MV-4-11 (cell line): ENCODE data around the gene TMTC1.
"Not testable (repeated sequence)": the region's sequence is repeated elsewhere in the genome, so short reads cannot be mapped to it uniquely, and the experiment has no call there.

Experiments
- DNase-seq: peaks from one replicate; lab custom pipeline; 2025; lab: John Stamatoyannopoulos, UW

TMTC1 gene

DNA sequence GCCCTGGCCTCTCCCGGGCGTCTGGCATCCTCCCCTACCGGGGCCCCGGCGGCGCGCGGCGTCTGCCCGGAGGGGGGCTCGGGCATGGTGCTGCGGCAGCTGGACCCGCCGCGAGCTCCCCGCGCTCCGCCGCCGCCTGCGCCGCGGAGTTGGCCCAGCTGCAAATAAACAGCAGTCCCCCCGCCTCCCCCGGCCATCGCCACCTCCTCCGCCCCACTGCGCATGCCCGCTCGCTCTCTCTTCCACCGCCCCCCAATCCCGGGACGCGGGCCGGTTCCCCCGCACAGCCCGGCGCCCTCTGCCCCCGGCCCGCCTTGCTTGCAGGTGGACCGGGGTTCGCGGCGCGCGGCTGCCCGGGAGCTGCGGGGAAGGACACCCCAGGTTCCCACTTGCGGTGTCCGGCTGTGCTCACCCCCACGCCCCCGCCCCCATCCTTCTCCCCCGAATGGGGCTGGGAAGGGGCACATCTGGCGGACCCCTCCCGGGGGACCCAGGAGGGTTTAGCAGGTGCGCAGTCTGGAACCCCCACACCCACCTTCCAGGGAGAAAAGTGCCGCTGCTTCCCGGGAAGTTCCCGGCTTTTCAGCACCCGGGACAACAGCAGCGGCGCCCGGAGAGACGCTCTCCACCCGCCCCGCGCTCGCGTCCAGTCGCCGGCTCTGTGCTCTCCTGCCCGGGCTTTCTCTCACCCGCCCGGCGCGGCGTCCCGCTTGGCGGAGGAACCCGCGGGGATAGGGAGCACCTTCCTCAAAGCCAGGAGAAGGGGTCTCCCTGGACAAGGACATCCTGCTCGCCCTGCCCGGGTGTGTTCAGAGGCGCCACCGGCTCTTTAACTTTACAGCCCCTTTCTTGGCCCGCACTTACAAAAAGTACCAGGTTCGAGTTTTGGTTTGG, at the start of gene TMTC1:
Gene TMTC1 (minus strand): TSS at position 170 of the 894 bp plus-strand sequence. CDS start 191 bp downstream, outside the sequence.
- DNase-seq, result no peak

GRCh38 chr12:29831173-29831572, 47.4 kb upstream of the TMTC1 start:
- no peak for DNase-seq

GRCh38 chr12:29830391-29830790, 46.6 kb upstream of the TMTC1 start:
- DNase-seq, result no peak

DNA sequence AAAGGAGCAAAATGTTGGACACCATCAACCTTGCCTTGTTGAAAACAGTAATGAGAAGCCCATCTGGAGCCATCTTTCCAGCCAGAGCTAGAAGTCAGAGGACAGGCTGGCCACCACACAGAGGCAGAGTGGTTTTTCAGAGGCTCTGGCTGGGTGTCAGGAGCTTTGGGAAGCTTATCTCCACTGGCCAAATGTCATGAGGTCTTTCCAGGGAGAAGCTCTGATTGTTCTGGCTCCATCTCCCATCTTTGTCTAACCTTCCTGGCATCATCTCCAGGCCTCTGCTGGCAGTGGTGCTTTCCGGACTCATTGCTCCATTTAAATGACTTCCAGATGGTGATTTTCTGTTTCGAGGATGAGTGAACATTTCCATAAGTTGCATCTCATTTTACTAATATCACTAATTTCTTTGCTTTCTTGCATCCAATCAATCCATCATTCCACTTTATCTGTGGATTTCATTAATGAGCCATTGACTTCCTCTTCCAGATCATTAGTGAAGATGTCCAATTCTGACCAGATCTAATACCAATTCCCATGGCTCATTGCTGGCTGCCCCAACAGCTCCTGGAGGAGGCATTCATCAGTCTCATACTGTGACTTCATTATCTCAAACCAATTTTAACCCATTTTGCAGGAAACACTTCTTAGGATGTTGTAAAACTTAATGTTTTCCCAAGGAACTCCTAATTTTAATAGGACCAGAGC, 35.3 kb upstream of the TMTC1 start:
- DNase-seq, result no peak

GRCh38 chr12:29816874-29817725, 33.4 kb upstream of the TMTC1 start:
- no peak for DNase-seq

DNA sequence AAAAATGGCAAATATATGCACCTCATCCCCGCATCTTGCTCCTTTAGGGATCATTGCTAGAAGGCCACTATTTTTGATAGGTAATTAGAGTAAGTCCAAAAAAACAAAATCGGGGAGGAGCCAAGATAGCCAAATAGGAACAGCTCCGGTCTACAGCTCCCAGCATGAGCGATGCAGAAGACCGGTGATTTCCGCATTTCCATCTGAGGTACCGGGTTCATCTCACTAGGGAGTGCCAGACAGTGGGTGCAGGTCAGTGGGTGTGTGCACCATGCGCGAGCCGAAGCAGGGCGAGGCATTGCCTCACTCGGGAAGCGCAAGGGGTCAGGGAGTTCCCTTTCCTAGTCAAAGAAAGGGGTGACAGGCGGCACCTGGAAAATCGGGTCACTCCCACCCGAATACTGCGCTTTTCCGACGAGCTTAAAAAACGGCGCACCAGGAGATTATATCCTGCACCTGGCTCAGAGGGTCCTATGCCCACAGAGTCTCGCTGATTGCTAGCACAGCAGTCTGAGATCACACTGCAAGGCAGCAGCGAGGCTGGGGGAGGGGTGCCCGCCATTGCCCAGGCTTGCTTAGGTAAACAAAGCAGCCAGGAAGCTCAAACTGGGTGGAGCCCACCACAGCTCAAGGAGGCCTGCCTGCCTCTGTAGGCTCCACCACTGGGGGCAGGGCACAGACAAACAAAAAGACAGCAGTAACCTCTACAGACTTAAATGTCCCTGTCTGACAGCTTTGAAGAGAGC, 26.0 kb upstream of the TMTC1 start:
- DNase-seq, result not testable (repeated sequence)

DNA sequence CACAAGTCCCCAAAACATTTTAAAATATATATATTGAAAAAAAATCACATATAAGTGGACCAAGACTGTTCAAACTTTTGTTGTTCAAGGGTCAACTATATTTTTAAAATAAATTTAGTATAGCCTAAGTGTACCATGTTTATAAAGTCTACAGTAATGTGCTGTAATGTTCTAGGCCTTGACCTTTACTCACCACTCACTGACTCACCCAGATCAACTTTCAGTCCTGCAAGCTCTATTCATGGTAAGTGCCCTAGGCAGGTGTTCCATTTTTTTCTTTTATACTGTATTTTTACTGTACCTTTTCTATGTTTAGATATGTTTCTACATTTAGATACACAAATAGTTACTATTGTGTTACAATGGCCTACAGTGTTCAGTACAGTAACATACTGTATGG, 23.4 kb upstream of the TMTC1 start:
- DNase-seq, result no peak

DNA sequence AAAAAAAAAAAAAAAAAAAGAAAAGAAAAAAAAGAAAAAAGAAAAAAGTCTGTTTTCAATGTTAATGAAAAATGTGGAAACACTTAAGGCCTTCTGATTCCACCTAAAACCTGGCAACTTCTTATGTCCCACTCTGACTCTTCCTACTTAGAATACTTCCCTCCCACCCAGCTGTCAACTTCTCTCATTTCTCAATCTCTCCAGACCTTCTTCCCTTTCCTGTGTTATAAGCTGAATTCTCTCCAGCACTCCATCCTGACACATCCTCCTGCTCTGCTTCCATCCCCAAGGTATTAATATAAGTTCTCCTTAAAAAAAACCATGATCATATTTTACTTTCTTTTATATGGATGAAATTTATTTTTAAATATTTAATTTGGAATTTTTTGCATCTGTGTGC, 20.3 kb upstream of the TMTC1 start:
- no peak for DNase-seq

DNA sequence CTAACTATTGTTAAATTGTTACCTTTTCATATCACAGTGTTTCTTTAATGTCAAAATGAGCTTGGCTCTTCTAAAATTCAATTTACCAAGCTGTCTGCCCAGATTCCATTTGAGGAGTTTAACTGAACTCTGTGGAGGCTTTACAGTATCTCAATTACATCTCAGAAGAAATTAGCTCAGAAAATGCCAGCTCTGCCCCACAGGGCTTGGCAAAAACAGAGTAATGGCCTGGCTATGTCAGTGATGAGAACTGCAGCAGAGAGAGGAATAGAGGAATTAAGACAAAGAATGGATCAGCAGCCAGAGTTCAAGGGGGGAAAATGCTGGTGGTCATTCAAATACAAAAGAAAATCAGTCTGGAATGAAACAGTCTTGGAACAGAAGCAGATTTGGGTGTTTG, 15.8 kb upstream of the TMTC1 start:
- no peak for DNase-seq

DNA sequence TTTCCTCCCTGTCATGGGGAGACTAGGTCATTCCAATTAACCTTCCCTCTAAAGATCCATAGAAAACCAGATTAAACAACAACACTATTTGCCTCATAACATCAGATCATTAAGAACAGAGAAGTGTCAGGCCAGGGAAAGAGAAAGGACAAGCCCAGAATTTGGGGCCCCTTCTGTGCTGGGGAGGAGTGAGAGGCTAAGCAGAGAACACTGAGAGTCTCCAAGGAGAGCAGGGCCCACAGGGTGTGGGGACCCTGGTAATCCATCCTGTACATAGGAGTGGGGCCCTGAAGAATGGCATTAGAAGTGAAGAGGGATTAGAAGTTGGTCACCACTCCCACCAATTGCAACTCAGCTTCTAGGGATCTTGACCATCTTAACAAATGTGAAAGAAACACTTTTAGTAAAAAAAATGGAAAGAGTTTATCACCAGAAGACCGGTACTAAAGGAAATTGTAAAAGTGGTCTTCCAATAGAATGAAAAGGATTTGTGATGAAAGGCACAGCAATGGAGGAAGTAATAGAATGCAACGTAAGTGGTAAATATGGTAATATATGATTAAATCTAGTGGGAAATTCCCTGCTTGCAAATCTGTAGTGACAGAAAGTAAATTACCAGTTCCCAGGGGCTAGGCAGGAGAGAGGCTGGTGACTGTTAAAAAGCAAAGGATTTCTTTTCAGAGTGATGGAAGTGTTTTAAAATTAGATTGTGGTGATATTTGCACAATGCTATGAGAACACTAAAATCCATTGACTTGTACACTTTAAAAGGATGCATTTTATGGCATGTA, 14.0 kb upstream of the TMTC1 start:
- DNase-seq, result no peak

- DNase-seq, result no peak
These were observed 13.1 kb upstream of the TMTC1 start for GRCh38 chr12:29796823-29797263.

GRCh38 chr12:29795715-29796114, 12.0 kb upstream of the TMTC1 start:
- DNase-seq, result no peak

DNA sequence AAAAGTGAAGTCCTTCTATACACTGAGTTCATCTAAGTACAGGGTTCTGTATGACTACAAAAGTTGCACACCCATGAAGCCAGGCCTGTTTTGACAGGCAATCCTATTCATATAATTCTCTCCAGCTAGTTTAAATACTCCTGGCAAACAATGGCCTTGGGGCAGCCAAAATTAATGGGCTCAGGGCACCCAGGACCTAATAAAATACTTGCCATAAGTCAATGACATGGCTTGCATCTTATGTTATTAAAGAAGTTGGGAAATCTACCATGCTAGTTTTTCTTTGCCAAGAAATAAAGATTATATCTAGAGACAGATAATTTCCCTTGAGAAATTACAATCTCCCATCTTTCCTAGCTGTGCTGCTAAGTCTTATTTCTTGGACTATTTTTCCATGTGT, 11.1 kb upstream of the TMTC1 start:
- DNase-seq, result no peak

DNA sequence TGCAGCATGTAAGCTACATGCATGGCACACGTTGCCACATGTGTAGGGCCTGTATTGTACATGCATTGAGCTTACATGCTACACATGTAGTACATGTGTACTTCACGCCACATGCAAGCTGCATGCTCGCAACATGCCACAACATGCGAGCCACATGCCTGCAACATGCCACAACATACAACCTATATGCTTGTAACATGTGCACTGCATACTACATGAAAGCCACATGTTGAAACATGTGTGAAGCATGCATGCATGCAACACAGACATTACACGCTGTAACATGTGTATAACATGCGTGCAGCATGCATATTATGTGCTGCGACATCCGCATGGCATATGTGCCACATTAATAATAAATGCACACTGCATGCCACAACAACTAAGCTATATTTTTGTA, 9.1 kb upstream of the TMTC1 start:
- no peak for DNase-seq

GRCh38 chr12:29792132-29792531, 8.4 kb upstream of the TMTC1 start:
- DNase-seq, result no peak

DNA sequence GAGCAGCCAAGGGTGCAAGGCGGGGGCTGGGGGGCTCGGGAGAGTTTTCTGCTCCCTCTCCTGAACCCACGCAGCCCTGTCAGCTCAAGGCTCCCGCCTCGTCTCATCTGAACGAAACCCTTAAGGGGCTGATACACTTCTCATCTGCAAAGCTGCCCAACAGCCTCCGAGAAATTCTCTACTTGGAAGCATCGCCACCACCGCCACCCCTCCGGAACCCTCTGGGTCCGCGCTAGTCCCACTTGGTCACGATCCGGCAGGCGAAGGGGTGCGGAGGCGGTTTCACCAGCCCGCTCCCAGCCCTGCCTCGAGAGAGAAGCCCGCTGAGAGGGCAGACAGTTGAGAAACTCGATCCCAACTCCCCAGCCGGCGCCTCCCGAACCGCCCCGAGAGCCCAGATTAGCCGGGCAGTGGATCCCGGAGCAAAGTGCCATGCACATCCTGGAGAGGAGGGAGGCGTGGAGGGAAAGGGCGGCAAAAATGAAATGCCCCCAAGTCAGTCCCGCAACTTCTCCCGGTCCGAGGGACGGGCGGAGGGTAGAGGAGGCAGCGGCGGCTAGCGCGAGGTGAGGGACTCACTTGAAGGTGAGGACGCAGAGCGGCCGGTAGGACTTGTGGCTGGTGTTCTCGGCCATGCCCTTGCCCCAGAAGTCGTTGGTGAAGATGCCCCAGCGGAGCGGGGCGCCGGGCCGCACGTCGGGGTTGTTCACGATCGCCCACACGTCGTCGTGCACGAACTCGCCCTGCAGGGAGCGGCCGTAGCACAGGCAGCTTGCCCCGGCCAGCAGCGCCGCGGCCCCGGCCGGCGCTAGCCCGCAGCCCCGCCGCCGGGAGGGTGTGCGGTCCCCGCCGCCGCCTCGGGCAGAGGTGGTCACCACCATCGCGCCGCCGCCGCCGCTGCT, 620 bp downstream of the TMTC1 start:
- DNase-seq, result no peak

GRCh38 chr12:29782285-29782870, 1.4 kb downstream of the TMTC1 start:
- peak; percentile 91 for DNase-seq

- no peak for DNase-seq
These were observed 2.0 kb downstream of the TMTC1 start for GRCh38 chr12:29781705-29782266.

DNA sequence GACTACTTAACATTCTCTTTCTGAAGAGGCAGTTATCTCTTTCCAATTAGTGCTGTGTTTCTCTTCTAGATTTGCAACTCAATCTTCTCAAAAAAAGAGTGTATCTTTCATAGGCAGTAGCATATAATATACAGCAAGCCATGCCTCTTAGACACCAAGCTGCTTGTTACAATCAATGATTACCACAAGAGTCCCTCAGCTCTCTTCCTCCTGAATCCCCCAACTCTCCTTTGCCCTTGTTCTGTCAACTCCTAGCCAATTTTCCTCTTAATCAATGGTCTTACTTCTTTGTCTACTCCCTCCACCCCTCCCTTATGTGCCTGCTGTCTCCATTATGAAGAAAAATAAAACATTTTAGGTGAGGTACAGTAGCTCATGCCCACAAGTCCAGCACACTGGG, 2.6 kb downstream of the TMTC1 start:
- no peak for DNase-seq
